Epithelial cell of proximal tubule (primary cell): ENCODE data around the gene OGFOD1. TPM values are rescaled to one million over a fixed set of nuclear protein-coding genes. Genes with fewer than 3 reads are reported as not detected.
A peak's percentile ranks its signal among the peaks of the same experiment; 100 is the strongest.

Experiments
- DNase-seq: peaks from one replicate; pipeline ENCODE4 v3.0.0-alpha.2; 2011; ENCODE audit warnings: low read depth
- H3K4me3 ChIP-seq: 2 replicates; pipeline ENCODE4 v1.5.1; 2011; ENCODE audit warnings: low read depth, mild to moderate bottlenecking, low read length
- CTCF ChIP-seq: conservative IDR thresholded peaks from 2 replicates; pipeline ENCODE4 v1.5.1; 2012; ENCODE audit warnings: low read depth, mild to moderate bottlenecking, low read length
- total RNA-seq: library from RNA; depleted of rRNA; stranded (reverse); fragments of >200 nt; gene quantifications from 2 replicates; pipeline ENCODE4 v1.2.3, GENCODE V29; 2015

Gene OGFOD1
- total RNA-seq, 1 donor from 2014 or later = 66.7 TPM

- TF ChIP-seq CTCF = no peak
- DNase-seq = no peak
- H3K4me3 ChIP-seq = no peak overlapping the region
These were observed 24.8 kb upstream of the OGFOD1 start for GRCh38 chr16:56426585-56426984.

- no peak overlapping the region for H3K4me3 ChIP-seq
- DNase-seq = no peak
- no peak for TF ChIP-seq CTCF
These were observed 23.3 kb upstream of the OGFOD1 start for GRCh38 chr16:56428091-56428490.

GRCh38 chr16:56436258-56436657, 15.1 kb upstream of the OGFOD1 start:
- TF ChIP-seq CTCF = no peak
- H3K4me3 ChIP-seq = no peak overlapping the region
- DNase-seq = no peak

GRCh38 chr16:56438038-56438437, 13.3 kb upstream of the OGFOD1 start:
- no peak for TF ChIP-seq CTCF
- DNase-seq = no peak
- no peak overlapping the region for H3K4me3 ChIP-seq

- H3K4me3 ChIP-seq = no peak overlapping the region
- TF ChIP-seq CTCF = no peak
These were observed 4.1 kb upstream of the OGFOD1 start for GRCh38 chr16:56447286-56447685.

GRCh38 chr16:56448005-56448404, 3.3 kb upstream of the OGFOD1 start:
- H3K4me3 ChIP-seq = no peak overlapping the region
- no peak for DNase-seq
- no peak for TF ChIP-seq CTCF

More at GRCh38 chr16:56447286-56447685, 4.1 kb upstream of the OGFOD1 start:
- DNase-seq = no peak

- no peak for TF ChIP-seq CTCF
- no peak for DNase-seq
These were observed 924 bp upstream of the OGFOD1 start for GRCh38 chr16:56450275-56450985.

More at GRCh38 chr16:56450275-56450985, 924 bp upstream of the OGFOD1 start:
- peak overlapping the region; percentile 92 for H3K4me3 ChIP-seq
